Measurements from ENCODE around the gene ELMOD2.
A peak's percentile ranks its signal among the peaks of the same experiment; 100 is the strongest.

Gene ELMOD2

GRCh38 chr4:140584439-140584838 lies 60.5 kb downstream of the ELMOD2 start:
- DNase-seq = no peak

- peak; percentile 32 for DNase-seq
Observed at GRCh38 chr4:140595065-140595464, 71.1 kb downstream of the ELMOD2 start.

GRCh38 chr4:140600408-140600807 lies 76.4 kb downstream of the ELMOD2 start:
- DNase-seq = no peak

GRCh38 chr4:140602714-140603113 lies 78.7 kb downstream of the ELMOD2 start:
- DNase-seq = no peak

- no peak for DNase-seq
Observed at GRCh38 chr4:140603286-140603685, 79.3 kb downstream of the ELMOD2 start.

Measured in NCI-H1436 (cell line).